ENCODE data around the gene TIMP2.
"Not testable (repeated sequence)": the region's sequence is repeated elsewhere in the genome, so short reads cannot be mapped to it uniquely, and the experiment has no call there.

TIMP2 gene

DNA sequence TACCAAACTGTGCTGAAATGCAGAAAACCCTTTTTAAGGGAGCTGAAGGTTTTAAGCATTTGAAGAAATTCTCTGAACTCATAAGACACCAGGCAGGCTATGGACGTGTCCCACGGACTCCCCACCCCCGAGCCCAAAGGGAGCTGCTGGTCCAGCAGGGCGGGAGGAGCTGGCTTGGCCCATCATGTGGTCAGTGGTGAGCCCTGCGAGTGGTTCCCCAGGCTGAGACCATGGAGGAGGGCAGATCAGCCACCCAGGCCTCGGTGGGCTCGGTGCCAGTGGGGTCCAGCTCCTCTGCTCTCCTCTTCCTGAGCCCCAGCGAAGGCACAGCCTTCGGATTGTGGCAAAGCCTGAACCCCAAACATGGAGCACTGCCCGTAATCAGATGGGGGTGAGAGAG lies 27.5 kb upstream of the TIMP2 start:
- H3K36me3 ChIP-seq (ENCODE audit: insufficient read depth, low read depth, low read length): no peaks in the 10 kb centered on the region
- no peak overlapping the region for H3K27ac ChIP-seq (ENCODE audit: low read length)
- H3K4me1 ChIP-seq (ENCODE audit: insufficient read depth, low read length): no peaks in the 10 kb centered on the region
- no peak overlapping the region for H3K4me3 ChIP-seq (ENCODE audit: low read length)
- peaks cover 14% of the 10 kb centered on the region; the same call in 1 of the 2 replicates for H3K9me3 ChIP-seq (ENCODE audit: insufficient read depth, low read depth, low read length)
- H3K27me3 ChIP-seq (ENCODE audit: insufficient read depth, low read length): no peaks in the 10 kb centered on the region
- no peak overlapping the region for H3K9ac ChIP-seq (ENCODE audit: low read depth, low read length)

DNA sequence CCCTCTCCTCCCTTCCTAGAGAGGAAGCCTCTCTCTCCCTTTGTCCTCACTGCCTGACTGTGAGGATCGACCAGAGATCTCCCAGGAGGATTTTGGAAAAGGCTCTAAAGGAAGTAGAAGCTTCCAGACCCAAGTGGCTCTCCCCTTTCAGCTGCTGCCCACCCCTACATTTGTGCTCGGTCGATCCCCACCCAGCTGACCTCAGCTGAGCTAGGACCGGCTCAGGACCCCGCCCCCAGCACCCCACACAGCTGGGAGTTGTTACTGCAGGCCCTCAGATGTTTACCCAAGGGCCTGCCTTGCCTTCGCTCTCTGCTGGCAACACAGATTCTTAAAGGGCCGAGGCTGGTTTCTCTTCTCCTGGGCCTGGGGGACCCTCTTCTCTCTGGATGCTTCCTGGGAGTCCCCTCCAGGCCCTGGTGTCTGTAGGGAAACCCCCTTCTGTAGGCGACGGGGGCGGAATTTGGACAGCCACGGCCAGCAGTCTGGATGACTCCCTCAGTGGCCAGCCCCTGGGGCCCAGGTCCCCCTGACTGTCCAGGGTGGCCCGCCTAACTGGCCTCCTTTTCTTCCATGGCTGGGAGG lies 26.9 kb upstream of the TIMP2 start:
- Histone ChIP-seq H3K9ac (ENCODE audit: low read depth, low read length) (no peak overlapping the region), H3K4me3 (ENCODE audit: low read length) (no peak overlapping the region), H3K36me3 (ENCODE audit: insufficient read depth, low read depth, low read length) (no peaks in the 10 kb centered on the region), H3K27me3 (ENCODE audit: insufficient read depth, low read length) (no peaks in the 10 kb centered on the region), H3K4me1 (ENCODE audit: insufficient read depth, low read length) (no peaks in the 10 kb centered on the region), H3K9me3 (ENCODE audit: insufficient read depth, low read depth, low read length) (peaks cover 14% of the 10 kb centered on the region; the same call in 1 of the 2 replicates), H3K27ac (ENCODE audit: low read length) (no peak overlapping the region)

DNA sequence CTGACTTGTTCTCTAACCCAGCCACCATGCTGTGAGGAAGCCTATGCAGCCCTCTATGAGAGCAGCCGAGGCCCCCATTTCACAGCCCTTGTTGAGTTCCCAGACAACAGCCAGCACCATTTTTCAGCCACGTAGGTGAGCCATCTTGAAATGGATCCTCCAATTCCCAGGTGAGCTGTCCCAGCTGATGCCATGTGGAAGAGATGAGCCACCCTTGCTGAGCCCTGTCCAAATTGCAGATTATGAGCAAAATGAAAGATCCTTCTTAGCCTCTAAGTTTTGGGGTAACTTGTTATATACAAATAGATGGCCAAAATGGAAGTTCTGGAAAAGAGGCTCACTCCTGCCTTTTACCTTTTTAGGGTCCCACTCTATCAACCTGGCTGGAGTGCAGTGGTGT lies 25.7 kb upstream of the TIMP2 start:
- H3K36me3 ChIP-seq (ENCODE audit: insufficient read depth, low read depth, low read length): no peaks in the 10 kb centered on the region

DNA sequence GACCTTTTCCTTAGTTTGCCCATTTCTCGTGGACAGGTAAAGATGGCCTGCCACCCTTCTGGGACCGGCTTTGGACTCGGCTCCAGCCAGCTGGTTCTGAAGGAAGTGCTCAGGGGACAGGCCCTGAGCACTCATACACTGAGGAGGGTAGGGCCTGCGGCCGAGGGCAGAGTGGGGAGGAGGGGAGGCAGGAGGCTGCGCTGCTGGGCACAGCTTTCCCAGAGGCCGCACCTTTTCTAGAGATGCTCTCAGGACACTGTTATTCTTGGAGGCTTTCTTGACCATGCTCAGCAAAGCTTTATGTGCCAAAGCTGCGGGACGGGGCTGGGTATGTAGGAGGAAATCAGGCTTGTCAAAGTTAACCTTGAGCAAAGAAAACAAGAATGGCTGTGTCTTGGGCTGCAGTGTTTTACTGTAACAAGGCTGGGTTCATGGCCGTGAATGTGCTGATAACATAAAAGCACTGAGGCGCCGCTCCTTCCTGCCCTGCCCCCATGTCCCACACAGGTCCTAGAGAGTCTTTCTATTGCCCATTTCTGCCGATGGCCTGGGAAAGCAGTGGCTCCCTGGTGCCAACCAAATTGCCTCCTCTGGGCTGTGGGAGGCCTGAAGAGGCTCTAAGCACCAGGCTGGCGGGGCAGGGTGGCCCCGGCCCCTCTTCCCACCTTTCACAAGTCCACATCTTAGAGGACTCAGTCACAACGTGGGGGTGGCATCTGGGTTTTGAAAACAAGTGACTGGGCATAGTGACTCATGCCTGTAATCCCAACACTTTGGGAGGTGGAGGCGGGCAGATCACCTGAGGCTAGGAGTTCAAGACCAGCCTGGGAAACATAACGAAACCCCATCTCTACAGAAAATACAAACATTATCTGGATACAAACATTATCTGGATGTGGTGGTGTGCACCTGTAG lies 22.3 kb upstream of the TIMP2 start:
- Histone ChIP-seq H3K9me3 (ENCODE audit: insufficient read depth, low read depth, low read length) (peaks cover 14% of the 10 kb centered on the region; the same call in 1 of the 2 replicates), H3K4me3 (ENCODE audit: low read length) (no peak overlapping the region), H3K4me1 (ENCODE audit: insufficient read depth, low read length) (no peaks in the 10 kb centered on the region), H3K27me3 (ENCODE audit: insufficient read depth, low read length) (no peaks in the 10 kb centered on the region), H3K9ac (ENCODE audit: low read depth, low read length) (no peak overlapping the region), H3K27ac (ENCODE audit: low read length) (no peak overlapping the region), H3K36me3 (ENCODE audit: insufficient read depth, low read depth, low read length) (no peaks in the 10 kb centered on the region)

More for the DNA sequence above, 25.7 kb upstream of the TIMP2 start:
- Histone ChIP-seq H3K4me1 (ENCODE audit: insufficient read depth, low read length) (no peaks in the 10 kb centered on the region), H3K4me3 (ENCODE audit: low read length) (no peak overlapping the region), H3K27ac (ENCODE audit: low read length) (no peak overlapping the region), H3K27me3 (ENCODE audit: insufficient read depth, low read length) (no peaks in the 10 kb centered on the region), H3K9ac (ENCODE audit: low read depth, low read length) (no peak overlapping the region), H3K9me3 (ENCODE audit: insufficient read depth, low read depth, low read length) (peaks cover 14% of the 10 kb centered on the region; the same call in 1 of the 2 replicates)

DNA sequence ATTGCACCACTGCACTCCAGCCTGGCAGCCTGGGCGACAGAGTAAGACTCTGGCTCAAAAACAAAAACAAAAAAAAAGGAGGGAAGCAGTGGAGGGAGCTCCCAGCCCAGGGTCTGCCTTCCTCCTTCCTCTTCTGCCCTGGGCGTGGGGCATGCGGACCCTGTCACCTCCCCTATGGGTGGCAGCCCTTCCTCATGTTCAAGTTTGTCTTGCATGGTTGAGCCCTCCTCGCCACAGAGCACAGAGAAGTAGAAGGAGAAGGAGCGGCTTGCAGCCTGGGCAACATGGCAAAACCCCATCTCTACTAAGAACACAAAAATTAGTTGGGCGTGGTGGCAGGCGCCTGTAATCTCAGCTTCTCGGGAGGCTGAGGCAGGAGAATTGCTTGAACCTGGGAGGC lies 21.4 kb upstream of the TIMP2 start:
- H3K27me3 ChIP-seq (ENCODE audit: insufficient read depth, low read length): no peaks in the 10 kb centered on the region
- H3K9ac ChIP-seq (ENCODE audit: low read depth, low read length): no peak overlapping the region
- peaks cover 14% of the 10 kb centered on the region; the same call in 1 of the 2 replicates for H3K9me3 ChIP-seq (ENCODE audit: insufficient read depth, low read depth, low read length)
- no peaks in the 10 kb centered on the region for H3K4me1 ChIP-seq (ENCODE audit: insufficient read depth, low read length)
- no peak overlapping the region for H3K27ac ChIP-seq (ENCODE audit: low read length)
- no peak overlapping the region for H3K4me3 ChIP-seq (ENCODE audit: low read length)
- H3K36me3 ChIP-seq (ENCODE audit: insufficient read depth, low read depth, low read length): no peaks in the 10 kb centered on the region

DNA sequence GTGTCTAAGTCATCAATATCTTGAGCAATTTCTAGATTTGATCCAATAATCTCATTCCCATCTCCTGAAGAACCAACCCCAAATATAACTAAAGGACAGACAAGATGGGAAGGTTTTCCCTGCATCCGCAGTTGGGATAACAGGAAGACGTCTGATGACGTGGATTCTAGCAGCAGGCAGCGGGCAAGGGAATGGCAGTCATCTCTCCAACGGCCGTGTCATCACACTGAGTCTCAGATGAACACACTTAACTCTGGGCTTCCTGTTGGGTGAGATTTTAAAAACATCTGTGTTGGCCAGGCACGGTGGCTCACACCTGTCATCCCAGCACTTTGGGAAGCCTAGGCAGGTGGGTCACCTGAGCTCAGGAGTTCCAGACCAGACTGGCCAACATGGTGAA lies 20.9 kb upstream of the TIMP2 start:
- Histone ChIP-seq H3K27ac (ENCODE audit: low read length) (no peak overlapping the region), H3K27me3 (ENCODE audit: insufficient read depth, low read length) (no peaks in the 10 kb centered on the region), H3K4me1 (ENCODE audit: insufficient read depth, low read length) (no peaks in the 10 kb centered on the region), H3K4me3 (ENCODE audit: low read length) (no peak overlapping the region), H3K36me3 (ENCODE audit: insufficient read depth, low read depth, low read length) (no peaks in the 10 kb centered on the region), H3K9ac (ENCODE audit: low read depth, low read length) (no peak overlapping the region), H3K9me3 (ENCODE audit: insufficient read depth, low read depth, low read length) (peaks cover 10% of the 10 kb centered on the region; the same call in 1 of the 2 replicates)

DNA sequence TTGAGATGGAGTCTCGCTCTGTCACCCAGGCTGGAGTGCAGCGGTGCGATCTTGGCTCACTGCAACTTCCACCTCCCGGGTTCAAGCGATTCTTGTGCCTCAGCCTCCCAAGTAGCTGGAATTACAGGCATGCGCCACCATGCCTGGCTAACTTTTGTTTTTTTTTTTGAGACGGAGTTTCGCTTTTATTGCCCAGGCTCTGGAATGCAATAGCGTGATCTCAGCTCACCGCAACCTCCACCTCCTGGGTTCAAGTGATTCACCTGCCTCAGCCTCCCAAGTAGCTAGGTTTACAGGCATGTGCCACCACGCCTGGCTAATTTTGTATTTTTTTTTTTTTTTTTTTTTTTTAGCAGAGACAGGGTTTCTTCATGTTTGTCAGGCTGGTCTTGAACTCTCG lies 20.3 kb upstream of the TIMP2 start:
- H3K27me3 ChIP-seq (ENCODE audit: insufficient read depth, low read length); H3K27ac ChIP-seq (ENCODE audit: low read length); H3K4me3 ChIP-seq (ENCODE audit: low read length); H3K36me3 ChIP-seq (ENCODE audit: insufficient read depth, low read depth, low read length); H3K9ac ChIP-seq (ENCODE audit: low read depth, low read length); H3K9me3 ChIP-seq (ENCODE audit: insufficient read depth, low read depth, low read length); H3K4me1 ChIP-seq (ENCODE audit: insufficient read depth, low read length): not testable (repeated sequence)

DNA sequence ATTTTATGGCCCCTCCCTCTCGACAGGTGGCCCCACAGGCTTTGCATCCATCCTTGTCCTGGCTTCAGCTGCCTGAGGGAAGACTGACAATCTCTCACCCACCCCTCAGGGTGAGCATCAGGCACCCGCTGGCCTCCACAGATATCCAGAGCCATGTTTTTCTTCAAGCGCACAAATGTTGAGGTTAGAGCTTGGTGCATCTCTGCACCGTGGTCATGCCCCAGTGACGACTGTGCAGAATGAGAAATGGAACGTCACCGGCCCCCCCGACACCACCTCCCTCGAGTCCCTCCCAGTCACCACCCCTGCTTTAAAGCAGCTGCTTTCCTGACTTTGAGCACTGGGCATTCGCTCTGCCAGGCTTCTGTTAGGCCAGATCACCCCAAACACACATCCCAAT lies 19.8 kb upstream of the TIMP2 start:
- Histone ChIP-seq H3K36me3 (ENCODE audit: insufficient read depth, low read depth, low read length) (no peaks in the 10 kb centered on the region), H3K4me1 (ENCODE audit: insufficient read depth, low read length) (no peaks in the 10 kb centered on the region), H3K27me3 (ENCODE audit: insufficient read depth, low read length) (no peaks in the 10 kb centered on the region), H3K9ac (ENCODE audit: low read depth, low read length) (no peak overlapping the region), H3K4me3 (ENCODE audit: low read length) (no peak overlapping the region), H3K9me3 (ENCODE audit: insufficient read depth, low read depth, low read length) (no peaks in the 10 kb centered on the region; the same call in 1 of the 2 replicates), H3K27ac (ENCODE audit: low read length) (no peak overlapping the region)

DNA sequence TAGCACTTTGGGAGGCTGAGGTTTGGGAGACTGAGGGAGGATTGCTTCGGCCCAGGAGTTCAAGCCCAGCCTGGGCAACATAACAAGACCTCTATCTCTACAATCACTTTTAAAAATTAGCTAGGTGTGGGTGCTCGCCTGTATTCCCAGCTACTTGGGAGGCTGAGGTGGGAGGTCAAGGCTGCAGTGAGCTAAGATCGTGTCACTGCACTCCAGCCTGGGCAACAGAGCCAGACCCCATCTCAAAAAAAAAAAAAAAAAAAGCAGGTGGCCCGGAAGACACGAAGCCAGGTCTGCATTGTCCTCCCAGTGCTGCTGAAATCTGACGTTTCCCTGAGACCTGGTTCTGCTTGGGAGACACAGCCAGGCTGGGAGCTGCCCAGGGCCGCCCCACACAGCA lies 18.8 kb upstream of the TIMP2 start:
- Histone ChIP-seq H3K4me1 (ENCODE audit: insufficient read depth, low read length) (no peaks in the 10 kb centered on the region), H3K9me3 (ENCODE audit: insufficient read depth, low read depth, low read length) (no peaks in the 10 kb centered on the region), H3K27ac (ENCODE audit: low read length) (no peak overlapping the region), H3K36me3 (ENCODE audit: insufficient read depth, low read depth, low read length) (no peaks in the 10 kb centered on the region), H3K9ac (ENCODE audit: low read depth, low read length) (no peak overlapping the region), H3K27me3 (ENCODE audit: insufficient read depth, low read length) (no peaks in the 10 kb centered on the region), H3K4me3 (ENCODE audit: low read length) (no peak overlapping the region)

DNA sequence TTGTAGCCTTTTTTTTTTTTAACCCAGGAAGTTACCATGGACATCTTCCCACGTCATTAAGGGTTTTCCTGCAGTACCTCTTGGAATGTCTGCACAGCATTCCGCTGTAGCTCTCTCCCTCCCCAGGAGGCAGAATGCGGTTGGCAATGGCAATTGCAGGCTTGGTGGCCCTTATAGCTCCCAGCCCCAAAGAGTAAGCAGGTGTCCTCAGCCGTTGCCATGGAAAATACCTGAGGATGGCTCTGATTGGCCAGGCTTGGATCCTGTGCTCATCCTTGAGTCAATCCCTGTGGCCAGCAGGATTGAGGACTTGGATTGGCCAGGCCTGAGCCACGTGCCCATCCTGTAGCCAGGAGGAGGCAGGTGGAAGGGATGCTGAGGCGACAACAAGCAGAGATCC lies 15.5 kb upstream of the TIMP2 start:
- H3K9ac ChIP-seq (ENCODE audit: low read depth, low read length): no peak overlapping the region
- no peaks in the 10 kb centered on the region for H3K9me3 ChIP-seq (ENCODE audit: insufficient read depth, low read depth, low read length)
- H3K27me3 ChIP-seq (ENCODE audit: insufficient read depth, low read length): no peaks in the 10 kb centered on the region
- H3K27ac ChIP-seq (ENCODE audit: low read length): no peak overlapping the region
- H3K36me3 ChIP-seq (ENCODE audit: insufficient read depth, low read depth, low read length): no peaks in the 10 kb centered on the region
- no peak overlapping the region for H3K4me3 ChIP-seq (ENCODE audit: low read length)
- H3K4me1 ChIP-seq (ENCODE audit: insufficient read depth, low read length): no peaks in the 10 kb centered on the region

DNA sequence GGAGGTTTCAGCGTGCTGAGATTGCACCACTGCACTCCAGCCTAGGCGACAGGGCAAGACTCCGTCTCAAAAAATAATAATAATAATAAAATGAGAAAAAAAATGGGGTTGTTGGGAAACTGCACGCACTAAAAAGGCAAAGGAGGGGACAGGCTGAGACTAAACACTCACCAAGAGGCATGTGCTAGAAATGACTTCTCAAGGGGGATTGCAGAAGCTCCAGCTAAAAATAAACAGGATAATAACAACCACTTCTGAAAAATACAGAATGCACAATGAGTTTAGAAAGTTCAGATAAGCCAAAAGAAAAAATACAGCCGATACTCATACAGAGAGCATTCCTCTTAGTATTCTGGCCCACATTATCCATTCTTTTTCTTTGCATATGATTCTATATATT lies 15.1 kb upstream of the TIMP2 start:
- H3K4me3 ChIP-seq (ENCODE audit: low read length): no peak overlapping the region
- H3K9ac ChIP-seq (ENCODE audit: low read depth, low read length): no peak overlapping the region
- H3K27me3 ChIP-seq (ENCODE audit: insufficient read depth, low read length): no peaks in the 10 kb centered on the region
- no peaks in the 10 kb centered on the region for H3K36me3 ChIP-seq (ENCODE audit: insufficient read depth, low read depth, low read length)
- no peaks in the 10 kb centered on the region for H3K4me1 ChIP-seq (ENCODE audit: insufficient read depth, low read length)
- H3K27ac ChIP-seq (ENCODE audit: low read length): no peak overlapping the region
- no peaks in the 10 kb centered on the region for H3K9me3 ChIP-seq (ENCODE audit: insufficient read depth, low read depth, low read length)

DNA sequence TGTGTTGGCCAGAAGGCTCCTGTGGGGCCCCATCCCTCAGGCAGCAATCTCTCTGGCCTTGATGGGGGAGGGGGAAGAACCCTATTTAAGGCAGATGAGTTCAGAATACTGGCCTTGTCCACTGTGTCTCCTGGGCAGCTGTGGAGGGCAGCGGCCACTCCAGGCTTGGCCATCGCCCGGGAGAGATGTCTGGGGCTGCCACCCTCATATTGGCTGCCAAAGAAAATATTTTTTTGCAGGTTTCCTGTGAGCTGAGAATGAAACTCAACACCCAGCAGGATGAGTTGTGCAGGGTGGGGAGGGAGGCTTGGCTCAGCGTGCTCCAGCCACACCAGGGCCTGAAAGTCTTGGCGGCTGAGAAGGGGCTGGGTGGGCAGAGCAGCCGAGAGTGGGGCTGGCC lies 14.4 kb upstream of the TIMP2 start:
- H3K9me3 ChIP-seq (ENCODE audit: insufficient read depth, low read depth, low read length): no peaks in the 10 kb centered on the region
- no peak overlapping the region for H3K4me3 ChIP-seq (ENCODE audit: low read length)
- H3K4me1 ChIP-seq (ENCODE audit: insufficient read depth, low read length): no peaks in the 10 kb centered on the region
- no peak overlapping the region for H3K9ac ChIP-seq (ENCODE audit: low read depth, low read length)
- no peak overlapping the region for H3K27ac ChIP-seq (ENCODE audit: low read length)
- no peaks in the 10 kb centered on the region for H3K36me3 ChIP-seq (ENCODE audit: insufficient read depth, low read depth, low read length)
- H3K27me3 ChIP-seq (ENCODE audit: insufficient read depth, low read length): no peaks in the 10 kb centered on the region
